MCF 10A (cell line): ENCODE data around the gene MAN2B1. TPM values are rescaled to one million over a fixed set of nuclear protein-coding genes. Genes with fewer than 3 reads are reported as not detected.

Experiments
- BruUV-seq: library from RNA; stranded (reverse); fragments of 400-500 nt; replicated peaks from 2 replicates; lab custom pipeline; 2021; lab: Mats Ljungman, UMichigan
- CTCF ChIA-PET: fragments of 300-600 bp; sonication (Branson Sonifier 250); formaldehyde crosslinking; extraction: SDS; loops from one replicate; lab custom pipeline; 2021; ENCODE audit warnings: antibody characterized with exemption, inconsistent platforms; lab: Yijun Ruan, JAX
- POLR2A ChIA-PET: fragments of 300-600, 350-650 bp; sonication (Branson Sonifier 250); formaldehyde crosslinking; extraction: SDS; loops from one replicate; lab custom pipeline; 2020; ENCODE audit warnings: antibody characterized with exemption, inconsistent platforms; lab: Yijun Ruan, JAX
- DNase-seq: peaks from one replicate; pipeline ENCODE4 v3.0.0-alpha.2; 2018; ENCODE audit not compliant: unreplicated experiment
- H3K27ac Mint-ChIP-seq: one replicate; pipeline ENCODE4 v1.8.0; 2022; ENCODE audit warnings: mild to moderate bottlenecking, low read depth, mixed read lengths; ENCODE audit not compliant: unreplicated experiment
- H3K27me3 Mint-ChIP-seq: one replicate; pipeline ENCODE4 v1.8.0; 2022; ENCODE audit warnings: mixed read lengths; ENCODE audit not compliant: insufficient read depth, unreplicated experiment
- H3K36me3 Mint-ChIP-seq: one replicate; pipeline ENCODE4 v1.8.0; 2022; ENCODE audit warnings: mild to moderate bottlenecking, moderate library complexity, mixed read lengths; ENCODE audit not compliant: insufficient read depth, unreplicated experiment
- H3K4me1 Mint-ChIP-seq: one replicate; pipeline ENCODE4 v1.8.0; 2022; ENCODE audit warnings: mixed read lengths; ENCODE audit not compliant: insufficient read depth, unreplicated experiment
- H3K4me3 Mint-ChIP-seq: one replicate; pipeline ENCODE4 v1.8.0; 2022; ENCODE audit warnings: mild to moderate bottlenecking, moderate library complexity, mixed read lengths; ENCODE audit not compliant: unreplicated experiment
- H3K9me3 Mint-ChIP-seq: one replicate; pipeline ENCODE4 v1.8.0; 2022; ENCODE audit warnings: mixed read lengths; ENCODE audit not compliant: unreplicated experiment
- intact Hi-C: fragments of 100-400 bp; cut with micrococcal nuclease; formaldehyde crosslinking; loops from 2 replicates; pipeline ENCODE4 v1.14.1; 2022
- total RNA-seq: library from RNA; stranded (reverse); gene quantifications from 2 replicates; pipeline ENCODE4 v1.2.3, GENCODE V29; 2022
- TF ChIP-seq, protein P1 (sequence below): fragments of 200-600 bp; IDR thresholded peaks from one replicate; pipeline ENCODE4 v1.8.0; 2022; ENCODE audit warnings: antibody characterized with exemption, mild to moderate bottlenecking; ENCODE audit not compliant: unreplicated experiment

Gene MAN2B1
- total RNA-seq, 1 experiment from 2014 or later, result 53.8 TPM

GRCh38 chr19:12655546-12655945 is 11.0 kb downstream of the MAN2B1 start:
- no peak overlapping the region for H3K27ac Mint-ChIP-seq
- no peaks in the 10 kb centered on the region for H3K27me3 Mint-ChIP-seq
- no peaks in the 10 kb centered on the region for H3K4me1 Mint-ChIP-seq
- ChIA-PET CTCF (interaction anchor here (0.6 to 1.4 kb wide), 2 partner anchors 16 to 956 kb away, joined by 3 to 4 read pairs; no protein-coding TSS in a partner anchor), POLR2A (interaction anchor here (0.7 to 0.8 kb wide), 2 partner anchors 22 to 45 kb away, joined by 3 to 5 read pairs; partner anchors contain the start of genes ZNF490 and ZNF791)
- intact Hi-C loops, result no loop called here
- BruUV-seq, result no TSS peak
- DNase-seq, result no peak
- H3K36me3 Mint-ChIP-seq, result peaks cover 18% of the 10 kb centered on the region
- no peak overlapping the region for H3K4me3 Mint-ChIP-seq
- TF ChIP-seq, protein P1, sequence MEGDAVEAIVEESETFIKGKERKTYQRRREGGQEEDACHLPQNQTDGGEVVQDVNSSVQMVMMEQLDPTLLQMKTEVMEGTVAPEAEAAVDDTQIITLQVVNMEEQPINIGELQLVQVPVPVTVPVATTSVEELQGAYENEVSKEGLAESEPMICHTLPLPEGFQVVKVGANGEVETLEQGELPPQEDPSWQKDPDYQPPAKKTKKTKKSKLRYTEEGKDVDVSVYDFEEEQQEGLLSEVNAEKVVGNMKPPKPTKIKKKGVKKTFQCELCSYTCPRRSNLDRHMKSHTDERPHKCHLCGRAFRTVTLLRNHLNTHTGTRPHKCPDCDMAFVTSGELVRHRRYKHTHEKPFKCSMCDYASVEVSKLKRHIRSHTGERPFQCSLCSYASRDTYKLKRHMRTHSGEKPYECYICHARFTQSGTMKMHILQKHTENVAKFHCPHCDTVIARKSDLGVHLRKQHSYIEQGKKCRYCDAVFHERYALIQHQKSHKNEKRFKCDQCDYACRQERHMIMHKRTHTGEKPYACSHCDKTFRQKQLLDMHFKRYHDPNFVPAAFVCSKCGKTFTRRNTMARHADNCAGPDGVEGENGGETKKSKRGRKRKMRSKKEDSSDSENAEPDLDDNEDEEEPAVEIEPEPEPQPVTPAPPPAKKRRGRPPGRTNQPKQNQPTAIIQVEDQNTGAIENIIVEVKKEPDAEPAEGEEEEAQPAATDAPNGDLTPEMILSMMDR, result no peak
- H3K9me3 Mint-ChIP-seq, result no peaks in the 10 kb centered on the region

DNA sequence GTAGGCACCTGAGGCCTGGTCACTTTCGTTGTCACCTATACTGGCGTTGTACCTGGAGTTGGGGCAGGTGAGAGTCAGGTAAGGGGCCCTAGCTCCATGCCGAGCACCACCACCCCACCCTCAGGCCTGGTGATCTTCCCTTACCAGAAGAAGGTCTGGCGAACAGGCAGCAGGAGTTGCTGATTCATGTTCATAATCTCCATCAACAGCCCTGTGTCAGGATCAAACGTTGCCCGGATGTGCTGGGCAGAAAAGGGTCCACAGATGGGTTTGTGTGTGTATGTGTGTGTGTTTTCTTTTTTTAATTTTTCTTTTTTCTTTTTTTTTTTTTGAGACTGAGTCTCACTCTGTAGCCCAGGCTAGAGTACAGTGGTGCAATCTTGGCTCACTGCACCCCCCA is 14.3 kb downstream of the MAN2B1 start:
- ChIA-PET POLR2A (interaction anchor here (0.6 kb wide), 1 partner anchor 41 kb away, joined by 4 read pairs; the partner anchor contains the start of genes ZNF490 and ZNF791), CTCF (no interaction called here)
- peaks cover 6% of the 10 kb centered on the region for H3K36me3 Mint-ChIP-seq
- no peak overlapping the region for H3K4me3 Mint-ChIP-seq
- intact Hi-C loops, result no loop called here
- TF ChIP-seq, protein P1, result no peak
- no peak for DNase-seq
- no peaks in the 10 kb centered on the region for H3K27me3 Mint-ChIP-seq
- no peak overlapping the region for H3K27ac Mint-ChIP-seq
- no peaks in the 10 kb centered on the region for H3K4me1 Mint-ChIP-seq
- no peaks in the 10 kb centered on the region for H3K9me3 Mint-ChIP-seq
- BruUV-seq, result no TSS peak

DNA sequence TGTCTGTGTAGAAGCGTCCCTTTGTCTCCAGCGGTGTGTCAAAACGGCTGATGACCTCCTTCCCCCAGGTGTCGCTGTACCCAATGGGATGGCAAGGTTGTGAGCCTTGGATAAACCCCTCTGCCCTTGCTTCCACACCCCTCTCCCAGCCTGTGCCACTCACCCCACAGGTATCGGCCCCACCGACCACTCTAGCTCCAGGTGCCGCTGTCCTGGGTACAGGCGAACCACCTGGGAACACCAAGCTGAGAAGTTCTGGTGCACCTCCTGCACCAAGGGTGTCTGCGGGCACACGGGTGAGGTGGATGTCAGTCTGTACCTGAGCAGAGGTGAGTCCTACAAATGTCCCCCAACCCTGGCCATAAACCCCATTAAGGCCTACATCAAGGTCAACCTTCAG is 16.6 kb downstream of the MAN2B1 start:
- BruUV-seq, result no TSS peak
- ChIA-PET CTCF (interaction anchor here (0.6 to 1.1 kb wide), 3 partner anchors 22 to 212 kb away, joined by 3 read pairs; no protein-coding TSS in a partner anchor), POLR2A (no interaction called here)
- no peak overlapping the region for H3K27ac Mint-ChIP-seq
- H3K36me3 Mint-ChIP-seq, result peaks cover 14% of the 10 kb centered on the region
- TF ChIP-seq, protein P1, result no peak
- no peaks in the 10 kb centered on the region for H3K4me1 Mint-ChIP-seq
- no peaks in the 10 kb centered on the region for H3K27me3 Mint-ChIP-seq
- H3K4me3 Mint-ChIP-seq, result no peak overlapping the region
- intact Hi-C loops, result no loop called here
- DNase-seq, result no peak
- no peaks in the 10 kb centered on the region for H3K9me3 Mint-ChIP-seq

DNA sequence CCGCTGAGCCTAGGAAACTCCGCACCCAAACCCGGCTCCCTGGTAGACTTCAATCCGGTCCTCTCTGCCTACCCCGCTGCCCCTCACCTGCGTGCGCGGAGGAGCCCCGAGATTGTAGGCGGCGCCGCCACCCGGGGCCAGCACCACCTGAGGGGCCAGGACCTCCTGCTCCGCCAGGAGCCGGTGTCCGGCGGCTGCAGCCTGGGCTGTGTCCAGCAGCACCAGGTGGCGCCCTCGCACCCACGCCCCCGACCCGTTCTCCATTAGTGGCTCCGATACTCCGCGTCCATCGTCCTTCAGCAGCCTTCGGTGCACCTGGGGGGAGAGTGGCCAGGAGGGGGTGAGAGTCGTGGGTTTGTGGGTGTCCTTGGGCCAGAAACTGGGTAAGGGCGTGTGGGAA is 18.5 kb downstream of the MAN2B1 start:
- BruUV-seq, result no TSS peak
- TF ChIP-seq, protein P1, result no peak
- CTCF ChIA-PET, result no interaction called here
- no peak overlapping the region for H3K27ac Mint-ChIP-seq
- H3K9me3 Mint-ChIP-seq, result no peaks in the 10 kb centered on the region
- DNase-seq, result no peak
- no peaks in the 10 kb centered on the region for H3K4me1 Mint-ChIP-seq
- peaks cover 20% of the 10 kb centered on the region for H3K36me3 Mint-ChIP-seq
- POLR2A ChIA-PET, result no interaction called here
- intact Hi-C loops, result no loop called here
- no peaks in the 10 kb centered on the region for H3K27me3 Mint-ChIP-seq
- H3K4me3 Mint-ChIP-seq, result no peak overlapping the region
